Left kidney (tissue), 2 donors: ENCODE data around the gene MRPS2. TPM values are rescaled to one million over a fixed set of nuclear protein-coding genes. Genes with fewer than 3 reads are reported as not detected.
"Not testable (repeated sequence)": the region's sequence is repeated elsewhere in the genome, so short reads cannot be mapped to it uniquely, and the experiment has no call there.

Experiments used
- DNase-seq: peaks from one replicate; pipeline ENCODE4 v3.0.0-alpha.2; 2013
- polyA plus RNA-seq: library from polyadenylated mRNA; unstranded; fragments of 120-200 nt; gene quantifications from one replicate; pipeline ENCODE4 v1.2.1, GENCODE V29; 2013; ENCODE audit not compliant: insufficient read length

Gene MRPS2
- polyA plus RNA-seq, 1 donor = 44.4 TPM

DNA sequence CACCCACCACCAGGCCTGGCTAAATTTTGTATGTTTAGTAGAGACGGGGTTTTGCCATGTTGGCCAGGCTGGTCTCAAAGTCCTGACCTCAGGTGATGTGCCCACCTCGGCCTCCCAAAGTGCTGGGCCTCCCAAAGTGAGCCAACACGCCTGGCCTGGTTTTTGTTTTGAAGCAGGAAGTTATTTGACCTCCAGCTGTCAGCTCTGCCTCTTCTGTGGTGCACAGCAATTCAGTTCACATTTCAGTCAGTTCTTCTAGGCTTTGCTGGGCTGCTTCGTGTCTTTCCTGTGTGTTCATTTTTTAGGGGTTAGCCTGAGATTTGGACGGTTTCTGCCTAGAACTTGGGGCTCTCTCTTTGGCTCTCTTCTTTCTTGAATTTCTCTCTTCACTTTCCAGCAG, 29.7 kb downstream of the MRPS2 start:
- DNase-seq = no peak

DNA sequence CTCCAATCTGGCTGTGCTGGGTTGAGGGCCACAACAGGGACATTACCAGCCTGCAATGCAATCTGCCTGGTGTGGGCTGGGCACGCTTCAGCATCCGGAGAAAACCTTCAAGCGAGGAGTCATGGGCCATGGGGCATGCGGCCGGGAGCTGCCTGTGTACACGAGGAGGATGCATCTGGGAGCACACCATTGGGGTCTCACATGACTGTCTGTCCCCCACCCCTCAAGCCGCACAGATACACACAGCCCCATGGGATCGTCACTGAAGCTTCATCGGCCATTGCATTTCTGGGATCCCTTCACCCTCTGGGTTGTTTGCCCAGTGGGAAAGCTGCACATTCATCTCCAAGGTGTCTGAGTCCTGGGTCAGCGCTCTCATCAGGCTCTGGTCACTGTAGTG, 30.6 kb downstream of the MRPS2 start:
- no peak for DNase-seq

DNA sequence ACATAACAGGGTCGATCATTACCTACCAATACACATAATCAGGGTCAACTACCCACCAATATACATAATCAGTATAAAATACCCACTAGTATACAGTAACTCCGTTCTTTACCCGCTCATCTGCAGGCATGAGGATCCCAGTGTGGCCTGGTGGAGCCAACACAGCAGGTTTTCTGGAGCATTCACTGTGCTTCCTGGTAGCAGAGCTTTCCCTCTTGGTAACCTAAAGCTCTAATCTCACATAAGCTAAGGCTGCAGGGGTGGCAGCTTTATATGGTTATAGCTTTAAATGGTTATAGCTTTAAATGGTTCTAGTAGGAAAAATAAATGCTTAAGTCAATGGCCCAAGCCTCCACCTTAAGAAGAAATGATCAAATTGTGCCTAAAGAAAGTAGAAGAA, 32.6 kb downstream of the MRPS2 start:
- DNase-seq = no peak

DNA sequence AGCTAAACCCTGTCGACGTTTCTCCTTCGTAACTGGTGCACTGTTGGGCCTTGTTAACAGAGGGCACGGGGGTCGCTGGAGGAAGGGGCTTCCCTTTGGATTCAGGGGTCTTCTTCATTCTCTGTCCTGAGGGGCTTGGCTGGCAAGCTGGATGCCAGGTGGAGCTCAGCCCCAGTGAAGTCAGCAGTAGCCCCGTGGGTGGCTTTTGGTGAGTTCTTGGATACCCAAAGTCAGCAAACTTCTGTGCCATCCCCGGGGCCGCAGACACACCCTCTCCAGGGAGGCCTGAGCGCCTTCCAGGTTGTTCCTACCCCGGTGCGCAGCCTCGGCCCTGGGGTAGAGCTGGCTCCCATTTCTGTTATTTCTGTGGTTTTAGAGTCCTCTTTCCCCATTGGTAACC, 33.2 kb downstream of the MRPS2 start:
- DNase-seq = no peak

DNA sequence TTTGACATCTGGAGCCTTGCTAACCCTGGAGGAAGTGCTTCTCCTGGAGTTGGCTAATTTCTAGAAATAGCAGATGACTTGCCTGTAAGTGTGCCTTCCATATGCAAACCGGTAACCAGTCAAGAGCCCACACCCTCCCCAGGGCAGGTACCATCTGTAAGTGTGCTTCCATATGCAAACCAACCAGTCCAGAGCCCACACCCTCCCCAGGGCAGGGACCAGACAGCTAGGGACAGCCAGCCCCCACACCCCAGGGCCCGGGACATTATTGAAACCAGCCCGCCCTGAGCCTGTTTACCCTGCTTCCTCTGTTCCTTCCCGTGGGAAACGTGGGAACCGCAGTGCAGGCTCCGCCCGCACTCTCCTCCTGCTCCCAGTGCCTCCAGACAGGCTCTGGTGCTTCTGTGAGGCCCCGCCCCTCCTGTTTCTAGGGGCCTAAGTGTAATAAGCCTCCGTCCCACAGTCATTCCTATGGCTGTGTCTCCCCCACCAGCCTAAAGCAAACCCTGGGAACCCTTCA, 33.8 kb downstream of the MRPS2 start:
- DNase-seq = not testable (repeated sequence)

DNA sequence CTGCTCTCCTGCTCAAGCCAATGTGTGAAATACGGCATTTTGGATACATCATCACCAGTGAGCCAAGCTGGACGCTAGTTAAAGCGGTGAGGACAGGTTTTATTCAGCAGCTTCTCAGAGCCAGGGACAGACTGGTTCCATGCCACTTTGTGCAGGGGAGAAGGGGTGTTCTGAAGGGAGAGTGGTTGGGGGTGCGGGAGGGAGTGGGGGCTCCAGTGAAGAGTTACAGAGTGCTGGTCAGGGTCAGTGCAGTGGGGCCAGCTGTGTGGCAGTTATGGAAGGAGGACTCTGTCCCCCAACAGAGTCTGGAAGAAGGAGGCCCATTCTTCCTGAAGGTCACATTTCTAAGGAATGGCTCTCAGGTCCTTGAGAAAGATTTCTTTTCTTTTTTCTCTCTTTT, 34.3 kb downstream of the MRPS2 start:
- not testable (repeated sequence) for DNase-seq

DNA sequence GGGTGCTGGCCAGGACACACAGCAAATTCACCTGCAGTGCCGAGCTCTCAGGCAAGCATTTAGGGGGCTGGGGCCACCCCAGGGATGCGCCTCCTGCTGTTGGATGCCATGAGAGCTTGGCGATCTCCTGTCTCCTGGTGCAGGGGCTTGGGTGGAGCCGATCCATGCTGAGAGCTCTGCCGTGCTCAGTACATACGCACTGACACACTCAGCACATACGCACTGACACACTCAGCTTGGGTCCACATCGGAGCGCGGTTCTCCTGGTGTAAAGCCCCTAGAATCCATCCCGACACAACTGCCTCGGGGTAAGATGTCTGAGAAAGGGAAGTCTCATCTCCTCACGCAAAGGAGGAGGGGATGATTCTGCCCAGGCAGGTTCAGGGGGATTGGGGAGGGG, 35.1 kb downstream of the MRPS2 start:
- DNase-seq = not testable (repeated sequence)

DNA sequence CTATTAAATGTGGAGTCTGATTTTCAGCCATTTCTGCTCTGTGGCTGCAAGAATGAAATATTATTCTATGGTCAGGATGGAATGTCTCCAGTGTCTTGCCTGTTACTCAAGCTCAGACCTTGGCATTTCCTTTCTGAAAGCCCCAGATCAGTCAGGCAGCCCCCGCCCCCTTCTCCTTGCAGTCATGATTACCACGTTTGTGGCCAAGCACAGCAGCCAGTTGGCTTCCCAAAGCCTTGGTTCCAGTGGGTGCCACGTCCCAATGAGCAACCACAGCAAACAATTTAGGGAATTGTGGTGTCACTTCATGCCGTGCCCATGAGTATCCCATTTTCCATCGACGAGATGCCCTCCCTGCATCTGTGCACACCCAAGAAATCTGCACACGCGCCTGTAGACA, 35.7 kb downstream of the MRPS2 start:
- no peak for DNase-seq

DNA sequence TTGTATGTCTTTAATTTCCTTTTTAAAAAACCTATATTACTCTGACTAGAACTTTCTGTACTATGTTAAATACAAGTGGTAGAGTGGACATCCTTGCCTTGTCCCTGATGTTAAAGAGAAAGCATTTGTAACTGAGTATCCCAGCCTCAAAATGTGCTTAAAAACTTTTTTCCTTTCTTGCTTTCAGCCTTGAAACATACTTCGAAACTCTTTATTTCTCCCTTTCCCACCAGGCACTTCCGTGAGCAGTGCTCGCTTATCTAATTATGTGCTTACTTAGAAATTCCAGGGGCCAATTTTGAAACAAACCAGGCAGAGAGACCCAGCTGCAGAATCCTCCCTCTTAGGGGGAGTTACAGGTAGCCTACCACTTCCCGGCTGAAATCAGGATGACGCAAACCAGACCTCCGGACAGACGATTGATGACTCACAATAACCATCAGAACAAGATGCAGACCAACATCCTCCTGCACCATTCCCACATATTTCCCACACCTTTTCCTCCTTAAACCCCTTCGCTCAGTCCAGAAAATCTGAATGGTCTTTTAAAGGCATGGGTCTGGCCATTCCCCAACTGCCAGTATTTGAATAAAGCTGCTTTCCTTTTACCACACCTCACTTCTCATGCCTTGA, 42.9 kb downstream of the MRPS2 start:
- not testable (repeated sequence) for DNase-seq

DNA sequence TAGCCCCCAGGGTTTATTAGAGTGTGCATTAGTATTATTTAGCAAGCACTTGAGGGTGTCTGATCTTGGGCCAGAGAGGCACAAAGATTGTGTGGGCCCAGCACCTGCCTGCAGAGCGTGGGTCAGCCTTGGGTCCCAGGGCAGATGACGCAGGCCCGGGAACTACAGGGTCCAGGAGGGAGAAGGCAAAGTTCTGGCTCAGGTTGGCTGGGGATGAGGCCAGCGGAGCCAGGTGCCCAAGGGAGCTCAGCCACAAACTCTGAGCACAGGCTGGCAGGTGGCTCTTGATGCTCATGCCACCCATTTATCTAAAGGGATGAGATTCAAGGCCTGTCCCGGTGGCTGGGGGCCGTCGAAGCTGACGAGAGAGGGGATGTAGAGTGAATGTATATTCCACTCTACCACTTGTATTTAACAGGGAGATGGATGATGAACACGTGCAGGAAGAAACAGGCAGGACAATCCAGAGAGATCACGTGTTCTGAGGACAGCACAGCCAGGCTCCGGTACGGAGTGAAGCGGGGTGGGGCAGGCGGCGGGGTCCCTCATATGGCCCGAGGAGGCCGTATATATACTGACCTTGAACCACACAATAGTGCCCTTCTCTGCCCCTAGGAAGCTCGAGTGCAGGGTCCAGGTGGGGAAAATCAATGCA, 44.6 kb downstream of the MRPS2 start:
- DNase-seq = no peak

DNA sequence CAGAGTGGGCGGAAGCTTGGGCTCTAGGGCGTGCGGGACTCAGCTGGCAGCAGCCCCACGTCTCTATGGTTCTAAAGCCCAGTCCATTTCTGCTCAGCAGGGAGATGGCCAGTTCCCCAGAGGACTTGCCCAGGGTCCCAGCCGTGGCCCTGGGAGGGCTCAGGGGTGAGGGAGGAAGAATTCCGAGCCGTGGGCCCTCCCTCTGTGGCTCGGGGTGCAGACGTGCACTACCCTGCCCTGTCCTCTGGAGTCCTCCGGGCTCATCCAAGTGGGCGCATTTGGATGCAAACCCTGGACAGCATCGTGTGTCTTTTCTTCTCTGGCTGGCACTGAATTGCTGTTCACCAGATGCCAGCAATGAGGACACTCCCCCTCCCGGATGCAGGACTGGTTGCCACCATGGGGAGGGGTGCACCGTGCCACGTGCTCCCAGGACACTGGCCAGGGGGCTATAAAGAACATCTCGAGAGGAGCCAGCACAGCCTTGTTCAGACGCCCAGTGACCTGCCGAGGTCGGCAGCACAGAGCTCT, 45.2 kb downstream of the MRPS2 start, which contains the start of gene OBP2A:
OBP2A (plus strand) TSS at position 481 of the 531 bp plus-strand sequence. CDS start 55 bp downstream, outside the sequence.
- DNase-seq = not testable (repeated sequence)

DNA sequence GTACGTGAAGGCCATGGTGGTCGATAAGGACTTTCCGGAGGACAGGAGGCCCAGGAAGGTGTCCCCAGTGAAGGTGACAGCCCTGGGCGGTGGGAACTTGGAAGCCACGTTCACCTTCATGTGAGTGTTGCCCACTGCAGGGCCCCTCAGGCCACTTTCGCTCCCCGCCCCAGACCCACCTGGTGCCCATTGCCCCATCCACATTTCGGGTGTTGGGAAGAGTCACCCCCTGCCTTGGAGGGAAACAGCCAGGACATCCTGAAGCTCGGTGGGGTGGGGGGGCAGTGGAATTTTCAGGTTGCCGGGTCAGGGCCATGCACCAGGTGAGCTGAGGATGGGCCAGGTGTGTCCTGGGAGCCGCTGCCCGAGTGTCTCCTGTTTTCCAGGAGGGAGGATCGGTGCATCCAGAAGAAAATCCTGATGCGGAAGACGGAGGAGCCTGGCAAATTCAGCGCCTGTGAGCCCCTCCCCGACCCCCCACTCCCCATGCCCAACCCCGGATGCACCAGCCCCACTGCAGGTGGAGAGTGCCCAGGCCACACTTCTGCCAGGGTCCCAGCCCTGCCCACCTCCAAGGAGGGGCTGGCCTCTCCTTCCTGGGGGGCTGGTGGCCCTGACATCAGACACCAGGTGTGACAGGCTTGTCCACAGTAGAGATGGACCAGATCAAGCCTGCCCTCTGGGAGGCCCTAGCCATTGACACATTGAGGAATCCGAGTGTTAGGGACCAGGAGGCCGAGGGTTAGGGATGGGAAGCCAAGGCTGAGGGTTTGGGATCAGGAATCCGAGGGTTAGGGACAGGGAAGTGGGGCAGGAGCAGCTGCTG, 46.5 kb downstream of the MRPS2 start:
- not testable (repeated sequence) for DNase-seq

DNA sequence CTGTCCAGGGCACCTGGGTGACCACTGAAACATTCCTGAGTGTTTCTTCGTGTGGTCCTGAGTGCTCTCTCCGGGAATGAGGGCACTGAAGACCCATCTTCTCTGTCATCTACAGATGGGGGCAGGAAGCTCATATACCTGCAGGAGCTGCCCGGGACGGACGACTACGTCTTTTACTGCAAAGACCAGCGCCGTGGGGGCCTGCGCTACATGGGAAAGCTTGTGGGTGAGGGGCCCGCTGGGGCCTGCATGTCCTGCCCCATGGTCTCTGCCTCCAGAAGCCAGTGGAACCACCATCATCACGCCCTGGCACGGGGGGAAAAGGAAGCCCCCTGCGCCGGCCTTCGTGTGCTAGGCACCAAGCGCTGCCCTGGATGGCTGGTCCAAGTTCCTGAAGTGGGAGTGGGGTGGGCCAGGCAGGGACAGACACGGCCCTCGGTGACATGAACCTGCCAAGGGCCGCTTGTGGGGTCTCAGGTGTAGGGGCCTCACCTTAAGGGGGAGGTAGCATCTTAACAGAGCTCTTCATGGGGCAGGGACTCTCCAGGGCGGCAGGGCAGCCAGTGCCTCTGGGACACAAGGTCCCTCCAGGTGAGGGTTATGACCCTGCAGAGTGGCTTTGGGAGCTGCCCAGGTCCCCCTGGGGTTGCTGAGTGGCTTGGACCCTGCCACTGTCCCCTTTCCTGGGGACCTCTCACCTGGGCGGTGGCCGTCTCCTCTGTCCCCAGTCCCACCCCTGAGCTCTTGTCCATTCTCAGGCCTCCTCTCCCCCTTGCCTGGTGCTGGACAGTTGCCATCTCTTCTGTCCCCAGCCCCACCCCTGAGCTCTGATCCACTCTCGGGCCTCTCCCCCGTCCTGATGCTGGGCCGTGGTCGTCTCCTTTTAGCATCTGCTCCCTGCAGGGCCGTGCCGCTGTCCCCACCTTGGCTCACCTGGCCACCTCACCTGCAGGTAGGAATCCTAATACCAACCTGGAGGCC, 47.6 kb downstream of the MRPS2 start:
- no peak for DNase-seq

DNA sequence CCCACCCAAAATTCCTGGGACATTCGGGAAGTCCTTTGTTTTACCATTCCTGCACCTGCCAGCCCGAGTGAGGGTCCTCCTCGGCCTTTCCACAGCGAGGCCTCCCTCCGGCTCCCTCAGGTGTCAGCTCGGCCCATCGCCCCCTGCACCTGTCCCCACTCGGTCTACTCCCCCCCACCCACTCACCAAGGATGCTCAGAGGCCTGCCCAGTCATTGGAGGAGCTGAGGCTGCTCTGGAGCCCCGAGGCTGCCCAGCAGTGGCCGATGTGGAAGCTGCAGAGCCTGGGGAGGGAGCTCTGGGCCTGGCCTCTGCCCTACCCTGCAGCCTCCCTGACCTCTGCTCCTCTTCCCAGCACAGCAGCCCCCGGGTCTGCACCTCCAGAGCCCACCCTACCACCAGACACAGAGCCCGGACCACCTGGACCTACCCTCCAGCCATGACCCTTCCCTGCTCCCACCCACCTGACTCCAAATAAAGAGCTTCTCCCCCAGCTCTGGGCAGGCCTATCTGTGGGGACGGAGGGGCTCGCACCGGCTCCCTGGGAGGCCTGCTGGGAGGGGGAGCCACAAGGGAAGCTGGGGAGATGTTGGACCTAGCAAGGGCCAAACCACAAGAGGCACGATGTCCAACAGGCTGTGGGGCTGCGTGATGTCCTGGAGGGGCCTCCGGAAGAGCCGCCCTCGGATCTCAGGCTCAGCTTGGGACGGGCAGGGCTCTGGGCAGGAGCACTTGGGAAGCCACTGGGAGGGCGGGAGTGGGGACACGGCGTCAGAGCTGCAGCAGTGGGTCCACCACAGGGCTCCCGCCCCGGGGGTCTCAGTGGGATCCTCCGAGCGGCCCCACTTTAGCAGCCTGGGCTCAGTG, 49.2 kb downstream of the MRPS2 start:
- not testable (repeated sequence) for DNase-seq

DNA sequence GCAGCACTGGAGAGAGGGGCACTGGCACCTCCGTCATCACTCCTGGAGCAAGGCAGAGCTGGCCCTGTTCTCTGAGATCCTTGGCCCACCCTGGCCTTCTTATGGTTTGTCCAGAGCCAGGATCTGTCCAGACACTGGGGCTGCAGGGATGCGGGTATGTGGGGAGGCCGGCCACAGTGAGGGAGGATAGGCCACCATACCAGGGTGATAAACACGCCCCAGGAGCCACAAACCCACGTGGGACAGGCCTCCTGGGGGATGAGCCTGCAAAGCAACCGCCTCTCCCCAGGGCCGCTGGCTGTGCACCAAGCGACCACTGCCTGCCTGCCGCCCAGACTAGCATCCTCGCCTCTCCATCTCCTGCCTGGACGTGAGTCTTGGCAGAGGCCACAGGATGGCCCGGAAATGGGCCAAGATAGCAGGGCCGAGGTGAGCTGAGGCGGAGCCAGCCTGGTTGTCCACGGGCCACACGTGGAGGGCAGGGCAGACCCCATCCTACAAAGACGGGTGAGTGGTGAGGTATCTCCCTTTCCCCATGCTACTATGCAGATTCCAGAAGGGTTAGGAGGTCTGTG, 49.9 kb downstream of the MRPS2 start:
- no peak for DNase-seq

DNA sequence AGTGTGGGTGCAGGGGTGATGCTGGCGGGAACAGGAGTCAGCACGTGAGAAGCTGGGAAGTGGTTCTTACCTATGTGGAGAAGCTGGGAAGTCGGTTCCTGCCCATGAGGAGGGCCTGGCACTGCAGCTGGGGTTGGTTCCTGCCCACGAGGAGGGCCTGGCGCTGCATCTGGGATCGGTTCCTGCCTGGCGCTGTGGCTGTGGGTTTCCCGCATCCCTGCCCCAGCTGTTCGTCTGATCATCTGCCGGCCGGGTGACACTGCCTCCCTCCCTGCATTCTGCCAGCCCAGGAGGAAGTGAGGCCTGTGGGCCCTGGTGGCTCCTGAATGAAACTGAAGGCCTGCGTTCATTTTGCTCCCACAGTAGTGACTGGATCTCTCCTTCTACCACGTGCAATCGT, 50.5 kb downstream of the MRPS2 start:
- no peak for DNase-seq

DNA sequence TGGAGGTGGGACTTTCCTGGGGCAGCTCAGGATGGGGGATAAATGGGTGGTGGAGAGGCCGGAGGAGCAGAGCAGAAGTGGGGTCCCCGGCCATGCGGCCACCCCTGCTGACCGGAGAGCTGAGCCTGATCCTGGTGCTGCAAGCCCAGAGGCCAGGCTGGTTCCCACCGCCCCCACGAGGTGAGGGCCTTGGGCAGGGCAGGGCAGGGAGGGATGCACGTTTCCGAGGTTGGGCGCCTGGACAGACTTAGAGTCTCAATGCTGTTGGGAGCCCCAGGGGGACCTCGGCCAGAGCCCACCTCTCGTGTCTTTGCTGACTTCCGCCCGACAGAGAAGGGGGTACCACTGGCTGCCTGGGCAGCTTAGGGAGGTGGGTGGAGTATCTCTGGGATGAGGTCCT, 51.0 kb downstream of the MRPS2 start:
- DNase-seq = no peak

DNA sequence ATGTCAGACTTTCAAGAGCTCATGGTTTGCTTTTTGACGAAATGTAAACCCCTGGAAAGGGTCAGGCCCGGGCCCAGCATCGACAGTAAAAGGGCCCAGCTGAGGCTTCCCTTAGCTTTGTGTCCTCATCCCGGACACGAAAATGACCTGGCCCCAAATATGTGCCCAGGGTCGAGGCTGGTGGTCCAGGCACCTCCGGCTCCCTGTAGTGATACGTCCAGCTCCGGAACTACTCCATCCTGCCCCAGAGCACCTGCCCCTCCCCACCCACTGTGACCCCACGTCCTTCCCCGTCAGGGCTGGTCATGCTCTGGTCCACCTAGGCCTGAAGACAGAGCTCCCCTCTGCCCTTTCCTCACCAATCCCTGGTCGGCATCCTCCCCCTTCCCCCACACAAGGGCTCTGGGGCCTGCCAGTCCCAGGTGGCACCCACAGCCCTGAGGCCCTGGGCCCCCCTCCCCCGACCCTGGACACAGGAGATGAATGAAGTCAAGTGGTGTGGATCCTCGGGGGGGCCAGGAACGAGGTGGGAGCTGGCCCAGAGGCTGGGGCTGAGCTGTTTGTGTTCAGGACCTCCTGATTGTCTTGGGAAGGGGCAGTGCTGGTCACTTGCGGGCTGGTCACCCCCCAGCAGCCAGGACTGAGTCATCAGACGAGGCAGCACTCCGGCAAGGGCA, 51.7 kb downstream of the MRPS2 start:
- DNase-seq = no peak

DNA sequence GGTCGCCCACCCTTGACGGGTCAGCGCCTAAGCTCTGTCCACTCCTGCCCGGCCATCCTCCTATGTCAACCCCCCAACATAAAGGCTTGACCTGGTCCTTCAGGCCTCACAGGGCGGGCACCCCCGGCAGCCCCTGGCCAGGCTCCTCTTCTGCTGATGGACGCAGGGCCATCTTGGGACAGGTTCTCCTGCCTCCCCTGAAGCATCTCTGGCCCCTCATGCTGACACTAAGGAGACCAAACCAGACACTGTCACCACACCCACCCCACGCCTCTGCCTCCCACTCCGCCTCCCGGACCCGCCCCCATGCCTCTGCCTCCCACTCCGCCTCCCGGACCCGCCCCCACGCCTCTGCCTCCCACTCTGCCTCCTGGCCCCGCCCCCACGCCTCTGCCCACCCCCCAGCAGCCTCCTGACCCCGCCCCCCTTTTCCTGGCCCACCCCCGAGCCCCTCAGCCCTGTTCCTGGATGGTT, 52.3 kb downstream of the MRPS2 start:
- DNase-seq = no peak
